Activated CD8-positive, alpha-beta memory T cell treated with anti-CD3 and anti-CD28 coated beads for 4 hours (primary cell): ENCODE results near the gene BCL10.
"Not testable (repeated sequence)": the region's sequence is repeated elsewhere in the genome, so short reads cannot be mapped to it uniquely, and the experiment has no call there.

ENCODE experiments used
- DNase-seq, 2 donors: peaks; one replicate each; pipeline ENCODE4 v3.0.0-alpha.2; 2020; ENCODE audit warnings: low read depth in 2 of 2

Gene BCL10

GRCh38 chr1:85264150-85264549 lies 12.3 kb downstream of the BCL10 start:
- DNase-seq: no peak

- no peak for DNase-seq
Observed at GRCh38 chr1:85262985-85263384, 13.4 kb downstream of the BCL10 start.

GRCh38 chr1:85259912-85260274 lies 16.5 kb downstream of the BCL10 start:
- DNase-seq: no peak

GRCh38 chr1:85259118-85259911 lies 17.1 kb downstream of the BCL10 start, which contains the start of gene C1orf52:
Gene C1orf52 (minus strand): TSS chr1:85259662. CDS start chr1:85259633, 29 bp downstream.
- peak; percentile 92 to 93 for DNase-seq

GRCh38 chr1:85258536-85259117 lies 17.8 kb downstream of the BCL10 start:
- DNase-seq: no peak

- DNase-seq: not testable (repeated sequence)
Observed at GRCh38 chr1:85249042-85249441, 27.4 kb downstream of the BCL10 start.

- DNase-seq: no peak
Observed at GRCh38 chr1:85245891-85246290, 30.5 kb downstream of the BCL10 start.

GRCh38 chr1:85245456-85245855 lies 31.0 kb downstream of the BCL10 start:
- DNase-seq: no peak

- no peak for DNase-seq
Observed at GRCh38 chr1:85244271-85245061, 32.0 kb downstream of the BCL10 start.

- DNase-seq: no peak
Observed at GRCh38 chr1:85243372-85243771, 33.1 kb downstream of the BCL10 start.

GRCh38 chr1:85240643-85241042 lies 35.8 kb downstream of the BCL10 start:
- no peak for DNase-seq

- no peak for DNase-seq
Observed at GRCh38 chr1:85240174-85240601, 36.2 kb downstream of the BCL10 start.

GRCh38 chr1:85237613-85238012 lies 38.8 kb downstream of the BCL10 start:
- no peak for DNase-seq

- DNase-seq: no peak
Observed at GRCh38 chr1:85230305-85230977, 46.0 kb downstream of the BCL10 start.

GRCh38 chr1:85229574-85230097 lies 46.8 kb downstream of the BCL10 start:
- DNase-seq: no peak

GRCh38 chr1:85228972-85229371 lies 47.5 kb downstream of the BCL10 start:
- DNase-seq: no peak

GRCh38 chr1:85225624-85226380 lies 50.6 kb downstream of the BCL10 start:
- DNase-seq: no peak

- no peak for DNase-seq
Observed at GRCh38 chr1:85224734-85225623, 51.5 kb downstream of the BCL10 start.

GRCh38 chr1:85224295-85224694 lies 52.1 kb downstream of the BCL10 start:
- no peak for DNase-seq

GRCh38 chr1:85223334-85223733 lies 53.1 kb downstream of the BCL10 start:
- no peak for DNase-seq
